Measurements from ENCODE around the gene OR12D2.
"Not testable (repeated sequence)": the region's sequence is repeated elsewhere in the genome, so short reads cannot be mapped to it uniquely, and the experiment has no call there.

The OR12D2 gene, protein sequence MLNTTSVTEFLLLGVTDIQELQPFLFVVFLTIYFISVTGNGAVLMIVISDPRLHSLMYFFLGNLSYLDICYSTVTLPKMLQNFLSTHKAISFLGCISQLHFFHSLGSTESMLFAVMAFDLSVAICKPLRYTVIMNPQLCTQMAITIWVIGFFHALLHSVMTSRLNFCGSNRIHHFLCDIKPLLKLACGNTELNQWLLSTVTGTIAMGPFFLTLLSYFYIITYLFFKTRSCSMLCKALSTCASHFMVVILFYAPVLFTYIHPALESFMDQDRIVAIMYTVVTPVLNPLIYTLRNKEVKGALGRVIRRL

DNA sequence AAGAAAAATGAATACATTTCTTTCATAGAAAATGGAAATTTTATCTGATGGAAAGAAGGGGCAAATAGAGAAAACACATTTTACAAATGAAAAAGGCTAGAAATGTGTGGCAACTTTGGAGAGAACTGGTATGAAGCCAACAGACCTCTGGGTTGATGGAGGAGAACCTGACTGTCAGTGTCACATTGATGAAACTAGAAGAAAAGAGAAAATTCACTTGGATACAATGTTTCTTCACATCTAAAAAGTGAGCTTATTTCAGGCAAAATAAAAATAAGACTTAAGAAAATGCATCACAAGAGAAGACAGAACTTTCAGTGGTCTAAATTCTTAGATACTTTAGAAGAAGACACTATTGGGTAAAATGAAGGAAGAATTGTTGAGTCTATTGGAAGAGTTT is at the start of gene OR12D2:
Gene OR12D2 (plus strand): TSS at position 301 of the 400 bp plus-strand sequence. CDS start 1,069 bp downstream, outside the sequence.
- no peaks in the 10 kb centered on the region for H3K9me3 Mint-ChIP-seq
- H3K27me3 Mint-ChIP-seq (ENCODE audit: low read depth): peaks cover 7% of the 10 kb centered on the region
- no peaks in the 10 kb centered on the region for H3K36me3 Mint-ChIP-seq (ENCODE audit: low read depth)
- no peak within 1 kb of the TSS for H3K4me3 Mint-ChIP-seq
- no peak within 1 kb of the TSS for H3K27ac Mint-ChIP-seq
- H3K4me1 Mint-ChIP-seq (ENCODE audit: low read depth): no peaks in the 10 kb centered on the region

DNA sequence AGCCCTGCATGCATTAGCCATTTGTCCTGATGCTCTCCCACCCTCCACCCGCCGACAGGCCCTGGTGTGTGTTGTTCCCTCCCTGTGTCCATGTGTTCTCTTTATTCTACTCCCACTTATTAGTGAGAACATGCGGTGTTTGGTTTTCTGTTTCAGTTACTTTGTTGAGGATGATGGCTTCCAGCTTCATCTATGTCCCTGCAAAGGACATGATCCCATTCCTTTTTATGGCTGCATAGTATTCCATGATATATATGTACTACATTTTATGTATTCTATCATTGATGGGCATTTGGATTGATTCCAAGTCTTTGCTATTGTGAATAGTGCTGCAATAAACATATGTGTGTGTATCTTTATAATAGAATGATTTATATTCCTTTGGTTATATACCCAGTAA is 46.1 kb upstream of the OR12D2 start:
- not testable (repeated sequence) for H3K4me1 Mint-ChIP-seq (ENCODE audit: low read depth); H3K9me3 Mint-ChIP-seq; H3K36me3 Mint-ChIP-seq (ENCODE audit: low read depth); H3K4me3 Mint-ChIP-seq; H3K27ac Mint-ChIP-seq; H3K27me3 Mint-ChIP-seq (ENCODE audit: low read depth)

DNA sequence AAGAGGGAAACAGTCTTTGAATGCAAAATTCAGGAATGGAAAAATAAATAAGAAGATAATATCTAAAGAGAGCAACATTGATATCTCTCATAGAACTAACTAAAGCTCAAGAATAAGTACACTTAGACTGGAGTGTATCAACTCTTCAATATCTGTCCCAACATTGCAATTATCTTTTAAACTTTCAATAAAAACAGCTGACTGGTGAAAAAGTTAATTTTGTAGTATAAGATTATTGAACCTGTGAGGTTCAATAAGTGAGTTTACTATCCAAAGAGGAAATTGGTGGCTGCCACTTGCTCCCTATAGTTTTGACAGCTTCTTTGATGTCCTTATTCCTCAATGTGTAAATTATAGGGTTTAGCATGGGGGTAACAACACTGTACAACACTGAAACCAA is 40.5 kb upstream of the OR12D2 start:
- H3K36me3 Mint-ChIP-seq (ENCODE audit: low read depth): no peaks in the 10 kb centered on the region
- no peaks in the 10 kb centered on the region for H3K9me3 Mint-ChIP-seq
- H3K27ac Mint-ChIP-seq: no peak overlapping the region
- peaks cover 3% of the 10 kb centered on the region for H3K27me3 Mint-ChIP-seq (ENCODE audit: low read depth)
- H3K4me1 Mint-ChIP-seq (ENCODE audit: low read depth): no peaks in the 10 kb centered on the region
- H3K4me3 Mint-ChIP-seq: no peak overlapping the region

DNA sequence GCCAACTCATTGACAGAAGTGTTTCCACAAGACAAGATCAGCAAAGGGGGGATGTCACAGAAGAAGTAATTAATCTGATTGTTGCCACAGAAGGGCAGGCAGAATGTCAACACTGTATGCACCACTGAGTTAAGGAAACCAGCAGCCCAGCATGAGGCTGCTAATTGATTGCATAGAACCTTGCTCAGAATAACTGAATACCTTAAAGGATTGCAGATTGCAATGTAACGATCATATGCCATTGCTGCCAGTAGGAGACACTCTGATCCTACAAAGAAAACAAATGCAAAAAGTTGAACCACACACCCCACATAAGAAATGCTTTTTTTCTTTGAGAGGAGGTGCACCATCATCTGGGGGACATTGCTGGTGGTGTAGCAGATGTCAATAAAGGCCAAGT is 39.8 kb upstream of the OR12D2 start:
- H3K27ac Mint-ChIP-seq: no peak overlapping the region
- no peak overlapping the region for H3K4me3 Mint-ChIP-seq
- no peaks in the 10 kb centered on the region for H3K9me3 Mint-ChIP-seq
- no peaks in the 10 kb centered on the region for H3K4me1 Mint-ChIP-seq (ENCODE audit: low read depth)
- H3K27me3 Mint-ChIP-seq (ENCODE audit: low read depth): peaks cover 3% of the 10 kb centered on the region
- no peaks in the 10 kb centered on the region for H3K36me3 Mint-ChIP-seq (ENCODE audit: low read depth)

DNA sequence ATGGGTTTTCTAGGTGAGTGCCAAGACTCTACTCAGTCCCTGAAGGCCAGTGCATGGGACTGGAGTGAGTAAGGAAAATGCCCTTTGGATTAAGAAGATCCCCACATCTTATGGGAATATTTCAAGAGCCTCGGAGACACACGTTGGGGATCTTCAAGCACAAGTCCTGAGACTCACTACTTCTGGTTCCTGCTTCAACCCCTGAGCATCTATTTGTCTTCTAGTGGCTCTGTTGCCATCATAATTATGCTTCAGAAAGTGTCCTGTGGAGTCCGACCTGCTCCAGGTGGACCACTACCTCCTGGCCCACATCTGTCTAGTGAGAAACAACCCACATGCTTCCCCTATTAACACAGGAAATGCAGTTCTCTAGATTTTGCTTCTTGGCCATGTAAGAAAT is 26.7 kb upstream of the OR12D2 start, which contains the start of gene OR5V1:
Gene OR5V1 (minus strand): TSS at position 101 of the 400 bp plus-strand sequence. CDS start 12,670 bp downstream, outside the sequence.
- Mint-ChIP-seq H3K4me1 (ENCODE audit: low read depth) (no peaks in the 10 kb centered on the region), H3K27ac (no peak within 1 kb of the TSS), H3K9me3 (no peaks in the 10 kb centered on the region), H3K27me3 (ENCODE audit: low read depth) (peaks cover 7% of the 10 kb centered on the region), H3K36me3 (ENCODE audit: low read depth) (no peaks in the 10 kb centered on the region), H3K4me3 (no peak within 1 kb of the TSS)

DNA sequence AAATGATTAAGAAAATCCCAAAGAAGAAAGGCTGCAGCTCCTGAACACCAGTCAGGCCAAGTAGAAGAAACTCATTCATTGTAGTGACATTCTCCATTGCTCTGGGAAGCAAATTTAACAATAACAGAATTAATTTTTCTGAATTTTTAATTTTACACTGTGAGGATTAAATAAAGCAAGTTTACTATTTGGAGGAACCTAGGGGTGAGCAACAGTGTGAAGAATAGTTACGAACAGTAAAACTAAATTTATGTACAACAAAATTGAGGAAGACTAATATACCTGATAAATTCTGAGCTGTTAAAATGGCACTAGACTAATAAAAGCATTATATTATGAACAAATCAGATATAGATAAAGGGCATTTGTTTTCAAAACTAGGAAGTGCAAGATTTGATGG is 20.2 kb upstream of the OR12D2 start, which contains the start of gene OR12D3:
Gene OR12D3 (minus strand): TSS at position 101 of the 400 bp plus-strand sequence. CDS start 4 bp downstream, at position 97.
- Mint-ChIP-seq H3K9me3 (no peaks in the 10 kb centered on the region), H3K4me1 (ENCODE audit: low read depth) (no peaks in the 10 kb centered on the region), H3K27me3 (ENCODE audit: low read depth) (peaks cover 19% of the 10 kb centered on the region), H3K27ac (no peak within 1 kb of the TSS), H3K36me3 (ENCODE audit: low read depth) (no peaks in the 10 kb centered on the region), H3K4me3 (no peak within 1 kb of the TSS)

DNA sequence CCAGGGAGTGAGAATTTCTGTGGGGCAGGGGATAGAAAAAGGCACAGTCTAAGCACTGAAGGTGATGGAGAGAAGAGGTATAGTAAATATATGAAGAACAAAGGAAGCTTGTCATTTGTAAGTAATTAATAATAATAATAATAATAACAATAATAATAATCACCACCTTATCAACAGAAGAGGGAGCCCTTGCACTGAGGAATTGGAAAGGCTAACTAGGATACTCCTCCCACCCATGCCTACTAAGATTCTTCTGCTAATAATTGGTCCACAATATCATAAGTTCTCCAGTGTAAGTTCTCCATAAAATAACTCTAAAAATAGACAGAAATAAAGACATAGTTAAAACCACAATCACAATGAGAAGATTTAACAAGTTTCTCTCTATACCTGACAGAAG is 19.4 kb upstream of the OR12D2 start:
- no peaks in the 10 kb centered on the region for H3K36me3 Mint-ChIP-seq (ENCODE audit: low read depth)

DNA sequence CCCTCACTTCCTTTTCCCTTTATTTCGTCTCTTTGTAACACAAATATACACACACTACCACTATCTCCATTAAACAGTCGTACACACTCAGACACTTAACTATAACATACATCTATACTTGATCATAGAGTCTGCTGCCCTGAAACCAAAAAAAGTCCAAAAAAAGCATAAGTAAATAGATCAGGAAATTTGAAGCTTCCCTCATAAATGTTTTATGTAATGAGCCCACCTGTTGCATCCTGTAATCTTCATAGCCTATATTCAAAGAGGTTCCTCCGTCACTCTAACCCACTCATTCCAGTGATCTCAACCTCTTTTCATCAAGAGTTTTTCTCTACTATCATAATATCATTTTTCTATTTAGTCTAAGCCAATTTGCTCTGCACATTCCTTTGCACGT is 6.9 kb upstream of the OR12D2 start:
- H3K27ac Mint-ChIP-seq: no peak overlapping the region
- H3K4me1 Mint-ChIP-seq (ENCODE audit: low read depth): no peaks in the 10 kb centered on the region
- H3K36me3 Mint-ChIP-seq (ENCODE audit: low read depth): no peaks in the 10 kb centered on the region
- H3K9me3 Mint-ChIP-seq: no peaks in the 10 kb centered on the region
- H3K27me3 Mint-ChIP-seq (ENCODE audit: low read depth): peaks cover 4% of the 10 kb centered on the region
- H3K4me3 Mint-ChIP-seq: no peak overlapping the region

More for the DNA sequence above, 19.4 kb upstream of the OR12D2 start:
- Mint-ChIP-seq H3K9me3 (no peaks in the 10 kb centered on the region), H3K27ac (no peak overlapping the region), H3K4me1 (ENCODE audit: low read depth) (no peaks in the 10 kb centered on the region), H3K4me3 (no peak overlapping the region), H3K27me3 (ENCODE audit: low read depth) (peaks cover 14% of the 10 kb centered on the region)

DNA sequence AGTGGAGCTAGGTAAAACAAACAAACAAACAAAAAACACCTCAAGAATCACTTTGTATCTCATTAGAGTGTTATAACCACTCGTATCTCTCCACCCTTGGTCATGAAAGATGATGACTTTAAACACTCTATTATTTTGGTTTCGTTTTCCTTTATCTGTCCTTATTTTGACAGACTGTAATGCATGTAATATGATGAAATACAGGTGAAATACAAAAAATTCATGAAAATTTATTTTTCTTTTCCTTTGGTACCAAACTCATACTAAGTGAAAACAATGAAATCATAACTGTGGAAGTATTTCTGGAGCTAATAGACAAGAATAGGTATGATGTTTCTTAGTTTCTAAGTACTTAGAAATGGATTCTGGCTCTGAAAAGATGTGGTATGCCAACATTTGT is 4.1 kb downstream of the OR12D2 start:
- Mint-ChIP-seq H3K4me3 (no peak overlapping the region), H3K27me3 (ENCODE audit: low read depth) (peaks cover 6% of the 10 kb centered on the region), H3K27ac (no peak overlapping the region), H3K36me3 (ENCODE audit: low read depth) (no peaks in the 10 kb centered on the region), H3K4me1 (ENCODE audit: low read depth) (no peaks in the 10 kb centered on the region), H3K9me3 (no peaks in the 10 kb centered on the region)

DNA sequence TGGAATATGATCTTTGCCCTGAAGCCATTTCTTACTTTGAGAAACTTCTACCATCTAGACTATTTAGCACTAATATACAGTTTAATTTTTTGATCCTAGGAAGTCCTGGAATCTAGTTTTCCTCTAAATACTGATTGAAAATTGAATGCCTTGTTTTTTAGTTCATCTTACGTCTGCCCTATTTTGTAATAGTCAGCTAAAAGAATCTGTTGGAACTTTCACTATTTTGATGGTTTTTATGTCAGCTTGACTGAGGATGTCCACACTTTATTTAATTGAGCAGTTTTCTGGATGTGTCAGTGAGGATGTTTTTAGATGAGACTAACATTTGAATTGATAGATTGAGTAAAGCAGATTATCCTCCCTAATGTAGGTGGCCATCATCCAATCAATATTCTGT is 8.4 kb downstream of the OR12D2 start:
- no peaks in the 10 kb centered on the region for H3K36me3 Mint-ChIP-seq (ENCODE audit: low read depth)
- H3K4me1 Mint-ChIP-seq (ENCODE audit: low read depth): no peaks in the 10 kb centered on the region
- no peak overlapping the region for H3K27ac Mint-ChIP-seq
- H3K27me3 Mint-ChIP-seq (ENCODE audit: low read depth): peaks cover 3% of the 10 kb centered on the region
- no peaks in the 10 kb centered on the region for H3K9me3 Mint-ChIP-seq
- no peak overlapping the region for H3K4me3 Mint-ChIP-seq

DNA sequence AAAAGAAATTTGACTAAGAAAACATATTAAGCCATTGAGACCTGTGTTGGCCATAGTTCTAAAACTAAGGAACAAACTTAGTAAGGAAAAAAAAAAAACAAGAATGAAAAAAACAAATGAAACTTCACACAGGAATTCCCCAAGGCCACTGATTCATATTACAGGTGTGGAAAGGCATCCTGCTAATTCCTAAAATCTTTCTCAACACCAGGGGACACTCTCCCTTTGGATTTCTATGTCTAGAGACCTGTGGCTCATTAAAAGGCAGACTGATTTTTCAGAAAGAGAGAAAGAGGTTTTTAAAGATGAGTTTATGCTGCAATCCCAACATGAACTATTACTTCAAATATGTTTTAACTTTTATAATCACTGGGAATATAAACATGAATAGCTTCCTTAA is 19.2 kb downstream of the OR12D2 start, which contains the start of gene OR12D1:
Gene OR12D1 (plus strand): TSS at position 341 of the 400 bp plus-strand sequence.
- no peak within 1 kb of the TSS for H3K4me3 Mint-ChIP-seq
- H3K27me3 Mint-ChIP-seq (ENCODE audit: low read depth): peaks cover 35% of the 10 kb centered on the region
- no peaks in the 10 kb centered on the region for H3K4me1 Mint-ChIP-seq (ENCODE audit: low read depth)
- no peak within 1 kb of the TSS for H3K27ac Mint-ChIP-seq
- H3K9me3 Mint-ChIP-seq: peaks cover 6% of the 10 kb centered on the region
- no peaks in the 10 kb centered on the region for H3K36me3 Mint-ChIP-seq (ENCODE audit: low read depth)

DNA sequence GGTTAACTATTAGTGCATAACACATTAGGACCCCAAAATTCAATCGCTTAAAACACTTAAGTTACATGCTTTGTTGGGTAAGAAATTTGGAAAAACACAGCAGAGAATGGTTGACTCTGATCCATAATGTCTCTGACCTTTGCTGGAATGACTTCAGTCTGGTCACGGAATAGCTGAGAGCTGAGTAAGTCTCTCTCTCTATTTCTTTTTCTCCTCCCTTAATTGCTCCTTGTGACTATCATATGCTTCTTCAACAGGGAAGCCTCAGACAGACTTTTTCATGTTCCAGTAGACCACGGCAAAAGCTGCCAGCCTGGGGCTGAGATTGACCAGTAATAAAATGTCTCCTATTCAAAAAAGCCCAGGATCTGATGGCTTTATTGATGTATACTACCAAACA is 24.1 kb downstream of the OR12D2 start:
- peaks cover 23% of the 10 kb centered on the region for H3K27me3 Mint-ChIP-seq (ENCODE audit: low read depth)
- H3K27ac Mint-ChIP-seq: no peak overlapping the region
- H3K4me1 Mint-ChIP-seq (ENCODE audit: low read depth): no peaks in the 10 kb centered on the region
- H3K4me3 Mint-ChIP-seq: no peak overlapping the region
- H3K9me3 Mint-ChIP-seq: no peaks in the 10 kb centered on the region
- H3K36me3 Mint-ChIP-seq (ENCODE audit: low read depth): no peaks in the 10 kb centered on the region

DNA sequence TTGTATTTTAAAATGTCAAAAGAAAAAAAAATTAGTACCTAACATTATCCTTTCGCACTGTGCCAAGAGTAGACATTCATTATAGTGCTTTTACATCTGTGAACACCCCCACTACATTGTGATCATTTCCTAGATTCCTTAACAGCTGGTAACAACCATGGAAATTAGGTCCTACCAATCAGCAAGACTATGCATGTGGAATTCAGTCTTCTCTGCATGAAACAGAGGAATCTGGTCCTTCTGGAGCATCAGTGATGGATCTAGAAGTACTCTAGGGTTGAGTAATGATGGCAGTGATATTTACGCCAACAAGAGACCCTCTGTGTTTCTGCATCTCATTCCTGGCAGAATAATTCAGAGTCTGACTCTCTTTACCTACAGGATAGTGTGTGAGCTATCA is 28.7 kb downstream of the OR12D2 start:
- H3K27me3 Mint-ChIP-seq (ENCODE audit: low read depth): peaks cover 9% of the 10 kb centered on the region
- H3K4me1 Mint-ChIP-seq (ENCODE audit: low read depth): no peaks in the 10 kb centered on the region

DNA sequence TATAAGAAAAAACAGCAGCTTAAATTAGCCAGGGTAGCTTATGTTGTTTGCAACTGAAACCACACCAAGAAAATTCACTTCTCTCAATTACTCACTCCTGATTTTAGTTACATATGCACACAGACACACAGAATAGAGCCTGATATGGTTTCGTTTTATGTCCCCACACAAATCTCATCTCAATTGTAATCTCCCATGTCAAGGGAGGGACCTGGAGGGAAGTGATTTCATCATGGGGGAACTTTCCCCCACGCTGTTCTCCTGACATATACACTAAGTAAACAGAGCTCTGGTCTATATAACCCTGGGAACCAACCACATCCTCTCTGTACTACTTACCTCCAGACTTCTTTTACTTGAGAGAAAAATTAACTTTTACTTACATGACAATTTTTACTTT is 29.1 kb downstream of the OR12D2 start:
- no peaks in the 10 kb centered on the region for H3K9me3 Mint-ChIP-seq
- H3K4me3 Mint-ChIP-seq: no peak overlapping the region
- H3K36me3 Mint-ChIP-seq (ENCODE audit: low read depth): no peaks in the 10 kb centered on the region
- no peak overlapping the region for H3K27ac Mint-ChIP-seq
- H3K4me1 Mint-ChIP-seq (ENCODE audit: low read depth): no peaks in the 10 kb centered on the region
- peaks cover 8% of the 10 kb centered on the region for H3K27me3 Mint-ChIP-seq (ENCODE audit: low read depth)

More for the DNA sequence above, 28.7 kb downstream of the OR12D2 start:
- H3K9me3 Mint-ChIP-seq: no peaks in the 10 kb centered on the region
- no peak overlapping the region for H3K4me3 Mint-ChIP-seq
- H3K36me3 Mint-ChIP-seq (ENCODE audit: low read depth): no peaks in the 10 kb centered on the region
- H3K27ac Mint-ChIP-seq: no peak overlapping the region

DNA sequence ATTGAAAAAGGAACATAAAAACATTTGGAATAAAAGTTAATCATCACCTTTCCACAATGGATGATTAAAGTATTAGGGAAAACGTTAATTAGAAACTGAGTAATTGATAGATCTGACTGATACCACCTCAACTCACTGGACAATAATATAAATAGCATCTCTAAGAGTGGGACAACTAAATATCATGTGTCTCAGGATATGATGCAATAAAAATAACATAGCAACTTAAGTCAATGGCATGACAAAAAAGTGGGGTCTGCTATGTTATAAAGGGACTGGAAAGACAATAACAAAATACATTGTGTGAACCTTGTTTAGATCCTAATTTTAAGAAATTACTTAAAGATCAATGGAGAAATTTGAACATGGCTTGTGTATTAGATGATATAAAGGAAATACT is 29.6 kb downstream of the OR12D2 start:
- H3K9me3 Mint-ChIP-seq: no peaks in the 10 kb centered on the region
- H3K27me3 Mint-ChIP-seq (ENCODE audit: low read depth): peaks cover 7% of the 10 kb centered on the region
- no peak overlapping the region for H3K4me3 Mint-ChIP-seq
- no peaks in the 10 kb centered on the region for H3K4me1 Mint-ChIP-seq (ENCODE audit: low read depth)
- no peaks in the 10 kb centered on the region for H3K36me3 Mint-ChIP-seq (ENCODE audit: low read depth)
- H3K27ac Mint-ChIP-seq: no peak overlapping the region

Data from T-helper 1 cell treated with Interleukin-12 subunit alpha and Interleukin-12 subunit beta and Interleukin-4 antibody, amounts not matched to agents 30 μg/mL and 1 μg/mL, for 36 hours (primary cell).